ENCODE measurements around the gene LGALS7. TPM values are rescaled to one million over a fixed set of nuclear protein-coding genes. Genes with fewer than 3 reads are reported as not detected.

The LGALS7 gene
- total RNA-seq, 1 donor from 2014 or later, result not detected

GRCh38 chr19:38742906-38743305 lies 30.4 kb downstream of the LGALS7 start:
- Histone ChIP-seq H4K20me1 (ENCODE audit: insufficient read depth, low read length) (no peaks in the 10 kb centered on the region), H3K4me3 (ENCODE audit: insufficient read depth, low read depth, low read length) (no peak overlapping the region), H3K79me2 (ENCODE audit: insufficient read depth, low read length) (no peaks in the 10 kb centered on the region), H2AFZ (ENCODE audit: low read depth, low read length) (no peak overlapping the region), H3K4me1 (ENCODE audit: insufficient read depth, low read length) (no peaks in the 10 kb centered on the region), H3K27ac (ENCODE audit: low read depth, low read length) (no peak overlapping the region), H3K36me3 (ENCODE audit: insufficient read depth, low read length) (no peaks in the 10 kb centered on the region), H3K27me3 (ENCODE audit: insufficient read depth, low read length) (no peaks in the 10 kb centered on the region), H3K9me3 (ENCODE audit: insufficient read depth, low read depth, low read length) (no peaks in the 10 kb centered on the region), H3K9ac (ENCODE audit: low read length) (no peak overlapping the region), H3K4me2 (ENCODE audit: low read length) (no peak overlapping the region)
- H3K36me3 Mint-ChIP-seq (ENCODE audit: low read depth, unreplicated experiment), result no peaks in the 10 kb centered on the region
- TF ChIP-seq EZH2 (IDR thresholded peaks at IDR 0.05; ENCODE audit: insufficient read depth, low read length), result no peak
- no peak for TF ChIP-seq CTCF (IDR thresholded peaks at IDR 0.05; ENCODE audit: insufficient read depth, low read depth, low read length)
- DNase-seq (ENCODE audit: low read depth) (no peak), FAIRE-seq (no peak)
- H3K27me3 Mint-ChIP-seq (ENCODE audit: low read depth, unreplicated experiment), result peaks cover 2% of the 10 kb centered on the region
- H3K4me1 Mint-ChIP-seq (ENCODE audit: low read depth, unreplicated experiment), result no peaks in the 10 kb centered on the region
- no peak overlapping the region for H3K4me3 Mint-ChIP-seq (ENCODE audit: unreplicated experiment)
- peaks cover 1% of the 10 kb centered on the region for H3K9me3 Mint-ChIP-seq (ENCODE audit: unreplicated experiment)
- H3K27ac Mint-ChIP-seq (ENCODE audit: unreplicated experiment), result no peak overlapping the region

- peaks cover 4% of the 10 kb centered on the region for H3K9me3 Mint-ChIP-seq (ENCODE audit: unreplicated experiment)
- Histone ChIP-seq H3K36me3 (ENCODE audit: insufficient read depth, low read length) (no peaks in the 10 kb centered on the region), H3K27me3 (ENCODE audit: insufficient read depth, low read length) (no peaks in the 10 kb centered on the region), H3K4me3 (ENCODE audit: insufficient read depth, low read depth, low read length) (no peak overlapping the region), H4K20me1 (ENCODE audit: insufficient read depth, low read length) (no peaks in the 10 kb centered on the region), H3K9me3 (ENCODE audit: insufficient read depth, low read depth, low read length) (no peaks in the 10 kb centered on the region), H3K27ac (ENCODE audit: low read depth, low read length) (no peak overlapping the region), H2AFZ (ENCODE audit: low read depth, low read length) (no peak overlapping the region), H3K9ac (ENCODE audit: low read length) (no peak overlapping the region), H3K4me2 (ENCODE audit: low read length) (no peak overlapping the region), H3K4me1 (ENCODE audit: insufficient read depth, low read length) (no peaks in the 10 kb centered on the region), H3K79me2 (ENCODE audit: insufficient read depth, low read length) (no peaks in the 10 kb centered on the region)
- DNase-seq (ENCODE audit: low read depth) (no peak), FAIRE-seq (no peak)
- H3K27me3 Mint-ChIP-seq (ENCODE audit: low read depth, unreplicated experiment), result peaks cover 5% of the 10 kb centered on the region
- H3K4me1 Mint-ChIP-seq (ENCODE audit: low read depth, unreplicated experiment), result no peaks in the 10 kb centered on the region
- no peak overlapping the region for H3K4me3 Mint-ChIP-seq (ENCODE audit: unreplicated experiment)
- H3K36me3 Mint-ChIP-seq (ENCODE audit: low read depth, unreplicated experiment), result no peaks in the 10 kb centered on the region
- TF ChIP-seq EZH2 (IDR thresholded peaks at IDR 0.05; ENCODE audit: insufficient read depth, low read length), result no peak
- TF ChIP-seq CTCF (IDR thresholded peaks at IDR 0.05; ENCODE audit: insufficient read depth, low read depth, low read length), result no peak
- H3K27ac Mint-ChIP-seq (ENCODE audit: unreplicated experiment), result no peak overlapping the region
These were observed 31.0 kb downstream of the LGALS7 start for GRCh38 chr19:38742296-38742695.

- no peaks in the 10 kb centered on the region for H3K27me3 ChIP-seq (ENCODE audit: insufficient read depth, low read length)
- no peaks in the 10 kb centered on the region for H3K36me3 Mint-ChIP-seq (ENCODE audit: low read depth, unreplicated experiment)
- no peaks in the 10 kb centered on the region for H3K4me1 ChIP-seq (ENCODE audit: insufficient read depth, low read length)
- FAIRE-seq (no peak), DNase-seq (ENCODE audit: low read depth) (no peak)
- H3K9ac ChIP-seq (ENCODE audit: low read length), result no peak overlapping the region
- H3K9me3 Mint-ChIP-seq (ENCODE audit: unreplicated experiment), result peaks cover 4% of the 10 kb centered on the region
- H3K4me3 Mint-ChIP-seq (ENCODE audit: unreplicated experiment), result no peak overlapping the region
- no peak overlapping the region for H3K4me2 ChIP-seq (ENCODE audit: low read length)
- no peak for TF ChIP-seq CTCF (IDR thresholded peaks at IDR 0.05; ENCODE audit: insufficient read depth, low read depth, low read length)
- TF ChIP-seq EZH2 (IDR thresholded peaks at IDR 0.05; ENCODE audit: insufficient read depth, low read length), result no peak
- H3K9me3 ChIP-seq (ENCODE audit: insufficient read depth, low read depth, low read length), result no peaks in the 10 kb centered on the region
- no peaks in the 10 kb centered on the region for H4K20me1 ChIP-seq (ENCODE audit: insufficient read depth, low read length)
- no peak overlapping the region for H3K27ac Mint-ChIP-seq (ENCODE audit: unreplicated experiment)
- H3K36me3 ChIP-seq (ENCODE audit: insufficient read depth, low read length), result no peaks in the 10 kb centered on the region
- no peaks in the 10 kb centered on the region for H3K79me2 ChIP-seq (ENCODE audit: insufficient read depth, low read length)
- H3K4me1 Mint-ChIP-seq (ENCODE audit: low read depth, unreplicated experiment), result no peaks in the 10 kb centered on the region
- no peak overlapping the region for H3K27ac ChIP-seq (ENCODE audit: low read depth, low read length)
- H3K4me3 ChIP-seq (ENCODE audit: insufficient read depth, low read depth, low read length), result no peak overlapping the region
- peaks cover 5% of the 10 kb centered on the region for H3K27me3 Mint-ChIP-seq (ENCODE audit: low read depth, unreplicated experiment)
- H2AFZ ChIP-seq (ENCODE audit: low read depth, low read length), result no peak overlapping the region
These were observed 31.6 kb downstream of the LGALS7 start for GRCh38 chr19:38741670-38742069.

All from astrocyte (in vitro differentiated cells and primary cell).